Measurements from ENCODE around the gene SULT2B1. TPM values are rescaled to one million over a fixed set of nuclear protein-coding genes. Genes with fewer than 3 reads are reported as not detected.

SULT2B1 gene
- total RNA-seq, 2 donors from 2014 or later = not detected

- Histone ChIP-seq H3K4me1 (ENCODE audit: control insufficient read depth in 1 of 2, low read depth in 2 of 2) (peaks cover 35 to 53% of the 10 kb centered on the region in 2 donors), H3K27me3 (replicated peaks; ENCODE audit: insufficient read depth) (no peaks in the 10 kb centered on the region), H3K9me3 (no peaks in the 10 kb centered on the region), H3K27ac (no peak overlapping the region), H3K4me3 (no peak overlapping the region), H3K36me3 (peaks cover 3% of the 10 kb centered on the region)
- DNase-seq (ENCODE audit: low spot score) (no peak), ATAC-seq (ENCODE audit: insufficient number of reproducible peaks, low FRiP score, low read depth) (no peak)
- no peak for TF ChIP-seq CTCF (IDR thresholded peaks at IDR 0.05)
Observed at GRCh38 chr19:48627865-48628314, 75.9 kb downstream of the SULT2B1 start.

GRCh38 chr19:48628486-48629296, 76.7 kb downstream of the SULT2B1 start:
- no peak overlapping the region for H3K4me3 ChIP-seq
- peaks cover 3% of the 10 kb centered on the region for H3K36me3 ChIP-seq
- H3K9me3 ChIP-seq = no peaks in the 10 kb centered on the region
- ATAC-seq (ENCODE audit: insufficient number of reproducible peaks, low FRiP score, low read depth) (no peak), DNase-seq (ENCODE audit: low spot score) (no peak)
- H3K27me3 ChIP-seq (replicated peaks; ENCODE audit: insufficient read depth) = no peaks in the 10 kb centered on the region
- peaks cover 32 to 53% of the 10 kb centered on the region in 2 donors for H3K4me1 ChIP-seq (ENCODE audit: control insufficient read depth in 1 of 2, low read depth in 2 of 2)
- TF ChIP-seq CTCF (IDR thresholded peaks at IDR 0.05) = no peak
- no peak overlapping the region for H3K27ac ChIP-seq

GRCh38 chr19:48629297-48629598, 77.3 kb downstream of the SULT2B1 start:
- DNase-seq (ENCODE audit: low spot score) (no peak), ATAC-seq (ENCODE audit: insufficient number of reproducible peaks, low FRiP score, low read depth) (no peak)
- Histone ChIP-seq H3K27me3 (replicated peaks; ENCODE audit: insufficient read depth) (no peaks in the 10 kb centered on the region), H3K4me3 (no peak overlapping the region), H3K4me1 (ENCODE audit: control insufficient read depth in 1 of 2, low read depth in 2 of 2) (peaks cover 37 to 57% of the 10 kb centered on the region in 2 donors), H3K27ac (peak overlapping the region in 1 of 2 donors; percentile 86), H3K9me3 (no peaks in the 10 kb centered on the region), H3K36me3 (peaks cover 3% of the 10 kb centered on the region)
- no peak for TF ChIP-seq CTCF (IDR thresholded peaks at IDR 0.05)

DNA sequence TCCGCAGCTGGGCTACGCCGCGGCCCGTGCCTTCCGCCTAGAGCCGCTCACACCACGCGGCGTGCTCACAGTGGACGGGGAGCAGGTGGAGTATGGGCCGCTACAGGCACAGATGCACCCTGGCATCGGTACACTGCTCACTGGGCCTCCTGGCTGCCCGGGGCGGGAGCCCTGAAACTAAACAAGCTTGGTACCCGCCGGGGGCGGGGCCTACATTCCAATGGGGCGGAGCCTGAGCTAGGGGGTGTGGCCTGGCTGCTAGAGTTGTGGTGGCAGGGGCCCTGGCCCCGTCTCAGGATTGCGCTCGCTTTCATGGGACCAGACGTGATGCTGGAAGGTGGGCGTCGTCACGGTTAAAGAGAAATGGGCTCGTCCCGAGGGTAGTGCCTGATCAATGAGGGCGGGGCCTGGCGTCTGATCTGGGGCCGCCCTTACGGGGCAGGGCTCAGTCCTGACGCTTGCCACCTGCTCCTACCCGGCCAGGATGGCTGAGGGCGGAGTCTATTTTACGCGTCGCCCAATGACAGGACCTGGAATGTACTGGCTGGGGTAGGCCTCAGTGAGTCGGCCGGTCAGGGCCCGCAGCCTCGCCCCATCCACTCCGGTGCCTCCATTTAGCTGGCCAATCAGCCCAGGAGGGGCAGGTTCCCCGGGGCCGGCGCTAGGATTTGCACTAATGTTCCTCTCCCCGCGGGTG, 77.8 kb downstream of the SULT2B1 start:
- no peaks in the 10 kb centered on the region for H3K27me3 ChIP-seq (replicated peaks; ENCODE audit: insufficient read depth)
- peak overlapping the region; percentile 74 to 86 for H3K27ac ChIP-seq
- H3K36me3 ChIP-seq = peaks cover 3% of the 10 kb centered on the region
- DNase-seq (ENCODE audit: low spot score) (no peak), ATAC-seq (ENCODE audit: insufficient number of reproducible peaks, low FRiP score, low read depth) (no peak)
- H3K9me3 ChIP-seq = no peaks in the 10 kb centered on the region
- H3K4me1 ChIP-seq (ENCODE audit: control insufficient read depth in 1 of 2, low read depth in 2 of 2) = peaks cover 36 to 56% of the 10 kb centered on the region in 2 donors
- peak overlapping the region; percentile 60 for H3K4me3 ChIP-seq
- TF ChIP-seq CTCF (IDR thresholded peaks at IDR 0.05) = no peak

- ATAC-seq (ENCODE audit: insufficient number of reproducible peaks, low FRiP score, low read depth) = no peak
Observed at GRCh38 chr19:48630296-48631063, 78.5 kb downstream of the SULT2B1 start.

More at GRCh38 chr19:48630296-48631063, 78.5 kb downstream of the SULT2B1 start:
- Histone ChIP-seq H3K27me3 (replicated peaks; ENCODE audit: insufficient read depth) (no peaks in the 10 kb centered on the region), H3K4me1 (ENCODE audit: control insufficient read depth in 1 of 2, low read depth in 2 of 2) (peaks cover 37 to 55% of the 10 kb centered on the region in 2 donors), H3K27ac (peak overlapping the region; percentile 74 to 86), H3K36me3 (peaks cover 3% of the 10 kb centered on the region), H3K4me3 (peak overlapping the region; percentile 60), H3K9me3 (no peaks in the 10 kb centered on the region)
- TF ChIP-seq CTCF (IDR thresholded peaks at IDR 0.05) = no peak
- no peak for DNase-seq (ENCODE audit: low spot score)
